HepG2 (cell line): ENCODE results near the gene HELZ.

ENCODE experiments used
- CAMTA2 ChIP-seq: sonication (generic); formaldehyde crosslinking; IDR thresholded peaks from 2 replicates; pipeline ENCODE4 v1.4.0; 2020; ENCODE audit warnings: mild to moderate bottlenecking, missing genetic modification reagents, borderline replicate concordance
- PAF1 ChIP-seq: IDR thresholded peaks from 2 replicates; pipeline ENCODE4 v1.6.1; 2016; ENCODE audit warnings: missing genetic modification reagents, missing compliant biosample characterization
- SRSF9 ChIP-seq: fragments of 200-400 bp; formaldehyde crosslinking; IDR thresholded peaks from 2 replicates; pipeline ENCODE4 v1.6.1; 2018; ENCODE audit warnings: borderline replicate concordance, mild to moderate bottlenecking, low read depth, low read length; ENCODE audit not compliant: insufficient read depth, poor library complexity, severe bottlenecking
- ZC3H4 ChIP-seq: sonication (generic); formaldehyde crosslinking; IDR thresholded peaks from 2 replicates; pipeline ENCODE4 v1.4.0; 2020; ENCODE audit warnings: missing genetic modification reagents, borderline replicate concordance
- ZNF224 ChIP-seq: sonication (generic); formaldehyde crosslinking; IDR thresholded peaks from 2 replicates; pipeline ENCODE4 v1.5.0; 2020; ENCODE audit warnings: mild to moderate bottlenecking, missing genetic modification reagents
- ZNF232 ChIP-seq: sonication (generic); formaldehyde crosslinking; IDR thresholded peaks from 2 replicates; pipeline ENCODE4 v1.4.0; 2020; ENCODE audit warnings: missing genetic modification reagents, borderline replicate concordance
- ZNF746 ChIP-seq: sonication (generic); formaldehyde crosslinking; IDR thresholded peaks from 2 replicates; pipeline ENCODE4 v1.8.0; 2022; ENCODE audit warnings: mild to moderate bottlenecking, missing genetic modification reagents
- TF ChIP-seq, protein P1 (sequence below), 2 experiments: sonication (generic) in 1 of 2; formaldehyde crosslinking in 1 of 2; IDR thresholded peaks; 2 replicates each; pipeline versions ENCODE4 v1.4.0 to v1.6.1; 2018 to 2020; ENCODE audit warnings: missing genetic modification reagents in 2 of 2, borderline replicate concordance in 1 of 2, low read depth in 1 of 2, mild to moderate bottlenecking in 1 of 2, missing biosample characterization in 1 of 2
- TF ChIP-seq, protein P2 (sequence below): sonication (generic); formaldehyde crosslinking; IDR thresholded peaks from 2 replicates; pipeline ENCODE4 v1.5.0; 2020; ENCODE audit warnings: mild to moderate bottlenecking, missing genetic modification reagents, moderate library complexity

DNA sequence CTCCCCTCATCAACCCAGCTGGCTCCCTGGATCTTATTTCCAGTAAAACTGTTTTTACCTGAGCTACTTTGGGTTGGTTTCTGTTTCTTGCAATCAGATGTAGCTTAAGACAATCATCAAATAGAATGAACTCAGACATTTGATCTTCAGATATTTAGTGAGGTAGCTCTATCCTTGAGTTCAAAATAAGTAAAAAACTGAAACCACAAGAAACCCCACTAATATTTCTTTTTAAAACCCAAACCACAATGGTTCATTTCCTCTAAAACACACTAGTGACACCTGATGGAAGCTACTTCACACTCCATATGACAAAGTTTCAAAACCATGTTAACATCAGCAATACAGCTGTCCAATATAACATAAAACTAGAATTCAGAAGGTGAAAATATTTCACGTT is 162.9 kb downstream of the HELZ start:
- TF ChIP-seq, protein P1, sequence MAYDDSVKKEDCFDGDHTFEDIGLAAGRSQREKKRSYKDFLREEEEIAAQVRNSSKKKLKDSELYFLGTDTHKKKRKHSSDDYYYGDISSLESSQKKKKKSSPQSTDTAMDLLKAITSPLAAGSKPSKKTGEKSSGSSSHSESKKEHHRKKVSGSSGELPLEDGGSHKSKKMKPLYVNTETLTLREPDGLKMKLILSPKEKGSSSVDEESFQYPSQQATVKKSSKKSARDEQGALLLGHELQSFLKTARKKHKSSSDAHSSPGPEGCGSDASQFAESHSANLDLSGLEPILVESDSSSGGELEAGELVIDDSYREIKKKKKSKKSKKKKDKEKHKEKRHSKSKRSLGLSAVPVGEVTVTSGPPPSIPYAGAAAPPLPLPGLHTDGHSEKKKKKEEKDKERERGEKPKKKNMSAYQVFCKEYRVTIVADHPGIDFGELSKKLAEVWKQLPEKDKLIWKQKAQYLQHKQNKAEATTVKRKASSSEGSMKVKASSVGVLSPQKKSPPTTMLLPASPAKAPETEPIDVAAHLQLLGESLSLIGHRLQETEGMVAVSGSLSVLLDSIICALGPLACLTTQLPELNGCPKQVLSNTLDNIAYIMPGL (CRISPR knock-in tag; IDR thresholded peaks at IDR 0.05; ENCODE audit: borderline replicate concordance in 1 of 2, low read depth in 1 of 2), result no peak
- TF ChIP-seq SRSF9 (no peak), ZNF232 (no peak), ZNF746 (CRISPR knock-in tag) (no peak), PAF1 (no peak), CAMTA2 (no peak), ZC3H4 (CRISPR knock-in tag) (no peak), ZNF224 (CRISPR knock-in tag) (no peak)
- TF ChIP-seq, protein P2, sequence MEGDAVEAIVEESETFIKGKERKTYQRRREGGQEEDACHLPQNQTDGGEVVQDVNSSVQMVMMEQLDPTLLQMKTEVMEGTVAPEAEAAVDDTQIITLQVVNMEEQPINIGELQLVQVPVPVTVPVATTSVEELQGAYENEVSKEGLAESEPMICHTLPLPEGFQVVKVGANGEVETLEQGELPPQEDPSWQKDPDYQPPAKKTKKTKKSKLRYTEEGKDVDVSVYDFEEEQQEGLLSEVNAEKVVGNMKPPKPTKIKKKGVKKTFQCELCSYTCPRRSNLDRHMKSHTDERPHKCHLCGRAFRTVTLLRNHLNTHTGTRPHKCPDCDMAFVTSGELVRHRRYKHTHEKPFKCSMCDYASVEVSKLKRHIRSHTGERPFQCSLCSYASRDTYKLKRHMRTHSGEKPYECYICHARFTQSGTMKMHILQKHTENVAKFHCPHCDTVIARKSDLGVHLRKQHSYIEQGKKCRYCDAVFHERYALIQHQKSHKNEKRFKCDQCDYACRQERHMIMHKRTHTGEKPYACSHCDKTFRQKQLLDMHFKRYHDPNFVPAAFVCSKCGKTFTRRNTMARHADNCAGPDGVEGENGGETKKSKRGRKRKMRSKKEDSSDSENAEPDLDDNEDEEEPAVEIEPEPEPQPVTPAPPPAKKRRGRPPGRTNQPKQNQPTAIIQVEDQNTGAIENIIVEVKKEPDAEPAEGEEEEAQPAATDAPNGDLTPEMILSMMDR (CRISPR knock-in tag), result no peak
